H54 (cell line): ENCODE results near the gene OR2A7.
"Not testable (repeated sequence)": the region's sequence is repeated elsewhere in the genome, so short reads cannot be mapped to it uniquely, and the experiment has no call there.

ENCODE experiments used
- DNase-seq: peaks from one replicate; pipeline ENCODE4 v3.0.0; 2011; ENCODE audit warnings: low spot score, mixed read lengths; ENCODE audit not compliant: insufficient read length
- FAIRE-seq: peaks from 3 replicates; lab custom pipeline; 2011; peaks lifted over from hg19 to GRCh38; lab: Jason Lieb, UNC
- POLR2A ChIP-seq: IDR thresholded peaks from 2 replicates; pipeline ENCODE4 v1.6.1; 2011; ENCODE audit warnings: low read depth, mild to moderate bottlenecking, low read length

The OR2A7 gene

GRCh38 chr7:144259067-144259466 is 5.5 kb downstream of the OR2A7 start:
- not testable (repeated sequence) for FAIRE-seq

GRCh38 chr7:144256112-144256511 is 8.5 kb downstream of the OR2A7 start:
- FAIRE-seq (no peak), DNase-seq (no peak)
- no peak for TF ChIP-seq POLR2A

More at GRCh38 chr7:144259067-144259466, 5.5 kb downstream of the OR2A7 start:
- not testable (repeated sequence) for DNase-seq

- DNase-seq (no peak), FAIRE-seq (no peak)
- TF ChIP-seq POLR2A: no peak
Measured at GRCh38 chr7:144255471-144255897, 9.1 kb downstream of the OR2A7 start.

GRCh38 chr7:144252307-144252706 is 12.3 kb downstream of the OR2A7 start:
- not testable (repeated sequence) for DNase-seq, FAIRE-seq

DNA sequence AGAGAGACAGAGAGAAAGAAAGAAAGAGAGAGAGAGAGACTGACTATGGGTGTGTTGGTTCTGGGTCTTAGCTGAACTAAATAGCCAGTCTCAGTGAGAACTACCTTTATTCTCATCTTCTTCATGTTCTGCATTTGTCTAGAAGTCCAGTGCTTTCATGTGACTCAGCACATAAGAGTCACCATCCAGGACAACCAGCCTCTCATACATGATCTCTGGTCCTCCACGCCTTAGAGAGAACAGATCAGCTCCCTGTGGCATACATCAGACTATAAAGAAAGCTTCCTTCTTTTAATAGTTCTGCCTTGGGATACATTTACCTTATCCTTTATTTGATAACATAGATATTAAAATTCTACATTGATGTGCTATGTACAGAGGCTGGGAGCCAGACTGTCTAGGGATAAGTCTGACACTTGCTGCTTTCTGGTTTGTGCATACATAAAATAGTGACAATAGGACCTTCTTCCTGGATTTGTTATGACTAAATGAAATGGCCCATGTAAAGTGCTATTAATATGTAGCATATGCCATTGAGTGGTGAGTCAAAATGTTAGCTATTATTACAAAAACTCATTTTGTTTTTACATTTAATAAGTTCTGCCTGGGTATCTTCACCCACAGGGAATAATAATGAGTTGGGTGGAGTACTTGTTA is 16.8 kb downstream of the OR2A7 start:
- DNase-seq, FAIRE-seq: not testable (repeated sequence)

DNA sequence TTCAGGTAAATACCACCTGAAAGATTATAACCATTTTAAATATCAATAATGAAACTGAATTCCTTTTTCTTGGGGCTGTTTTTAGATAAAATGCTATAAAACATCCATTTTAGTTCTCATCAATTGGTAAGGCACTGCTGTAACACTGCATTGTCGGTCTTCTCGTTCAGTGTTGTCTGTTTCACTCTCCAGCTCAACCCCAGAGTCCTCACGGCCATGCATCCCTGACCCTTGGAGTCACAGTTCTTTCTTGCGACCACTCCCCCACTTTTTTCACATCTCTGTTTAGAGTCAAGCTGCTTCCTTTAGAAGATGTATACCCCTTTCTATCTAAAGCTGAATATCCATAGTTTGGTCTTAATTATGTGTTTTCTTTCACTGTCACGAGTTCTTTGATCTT is 17.6 kb downstream of the OR2A7 start:
- not testable (repeated sequence) for FAIRE-seq, DNase-seq

DNA sequence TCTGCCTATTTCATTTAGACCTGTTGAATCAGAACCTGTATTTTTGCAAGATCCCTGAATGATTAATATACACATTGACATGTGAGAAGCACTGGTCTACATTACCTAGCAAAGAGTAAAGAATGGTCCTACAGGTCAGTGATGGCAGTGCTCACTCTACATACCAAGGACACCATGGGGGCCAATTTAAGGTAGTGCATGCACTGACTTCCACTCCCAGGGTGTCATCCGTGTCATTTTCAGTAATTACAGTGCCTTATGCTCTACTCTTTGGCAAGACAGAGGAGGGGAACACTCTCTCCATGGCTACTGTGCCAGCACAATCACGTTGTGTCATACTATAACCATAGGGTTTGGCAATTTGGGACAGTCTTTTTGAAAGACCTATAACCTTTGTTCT is 19.2 kb downstream of the OR2A7 start:
- not testable (repeated sequence) for FAIRE-seq, DNase-seq

- FAIRE-seq, DNase-seq: not testable (repeated sequence)
Measured at GRCh38 chr7:144239365-144239764, 25.2 kb downstream of the OR2A7 start, which contains the start of gene OR2A42. Gene OR2A42, minus strand, starts transcription at chr7:144239605. Its CDS starts 6,762 bp downstream, at chr7:144232843.

GRCh38 chr7:144238530-144239082 is 26.0 kb downstream of the OR2A7 start:
- not testable (repeated sequence) for DNase-seq, FAIRE-seq

- FAIRE-seq, DNase-seq: not testable (repeated sequence)
Measured at GRCh38 chr7:144233039-144233438, 31.6 kb downstream of the OR2A7 start.

DNA sequence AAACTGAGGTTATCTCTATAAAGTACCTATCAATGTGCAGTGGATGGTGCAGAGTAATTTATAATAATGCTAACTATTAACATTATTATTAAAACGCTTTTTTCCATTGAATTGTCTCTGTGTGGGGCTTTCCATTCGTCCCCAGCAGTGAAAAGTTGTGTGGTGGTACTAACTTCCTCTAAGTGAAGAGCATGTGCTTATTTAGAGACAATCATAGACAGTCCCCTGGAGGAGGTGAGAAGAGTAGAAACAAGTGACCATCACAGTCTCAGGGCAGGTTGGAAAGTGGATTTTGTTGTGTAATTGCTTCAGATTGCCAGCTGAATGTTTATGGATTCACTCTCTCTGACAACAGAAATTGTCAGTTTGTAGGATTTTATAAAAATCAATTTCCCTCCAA is 33.6 kb downstream of the OR2A7 start:
- DNase-seq, FAIRE-seq: not testable (repeated sequence)

DNA sequence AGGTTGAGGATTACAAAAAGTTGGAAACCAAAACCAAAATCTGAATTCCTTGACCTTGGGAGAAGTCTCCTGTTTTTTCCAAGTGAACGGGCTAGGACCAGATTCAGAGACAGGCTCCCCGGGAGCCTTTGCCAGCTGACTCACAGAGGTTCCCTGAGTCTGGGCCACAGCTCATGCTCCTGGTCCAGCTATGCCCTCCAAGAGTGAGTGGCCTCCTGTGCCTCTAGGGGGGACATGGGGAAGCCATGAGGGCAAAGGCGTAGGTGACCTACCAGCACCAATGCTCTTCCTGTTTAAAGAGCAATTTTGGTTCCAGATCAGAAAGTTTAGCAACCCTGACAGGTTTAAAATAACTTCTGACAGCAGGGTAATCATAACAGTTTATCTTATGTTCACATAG is 35.8 kb downstream of the OR2A7 start:
- FAIRE-seq, DNase-seq: not testable (repeated sequence)

DNA sequence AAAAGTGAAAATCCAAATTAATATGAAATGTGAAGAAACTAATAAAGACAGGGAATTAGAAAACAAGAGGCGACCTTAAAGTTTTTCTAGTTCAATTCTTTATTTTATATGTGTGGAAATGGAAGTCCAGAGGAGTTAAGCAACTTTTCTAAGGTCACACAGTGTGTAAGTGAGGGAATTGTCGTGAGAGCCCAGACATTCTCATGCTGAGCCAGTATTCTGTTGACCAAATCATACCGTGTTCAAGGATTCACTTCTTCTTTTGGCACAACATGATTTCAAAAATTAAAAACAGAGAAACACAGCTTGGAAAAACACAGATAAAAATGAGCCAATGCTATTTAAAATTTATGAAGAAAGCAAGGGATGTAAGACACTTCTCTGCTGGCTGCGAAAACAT is 37.7 kb downstream of the OR2A7 start:
- FAIRE-seq: not testable (repeated sequence)

DNA sequence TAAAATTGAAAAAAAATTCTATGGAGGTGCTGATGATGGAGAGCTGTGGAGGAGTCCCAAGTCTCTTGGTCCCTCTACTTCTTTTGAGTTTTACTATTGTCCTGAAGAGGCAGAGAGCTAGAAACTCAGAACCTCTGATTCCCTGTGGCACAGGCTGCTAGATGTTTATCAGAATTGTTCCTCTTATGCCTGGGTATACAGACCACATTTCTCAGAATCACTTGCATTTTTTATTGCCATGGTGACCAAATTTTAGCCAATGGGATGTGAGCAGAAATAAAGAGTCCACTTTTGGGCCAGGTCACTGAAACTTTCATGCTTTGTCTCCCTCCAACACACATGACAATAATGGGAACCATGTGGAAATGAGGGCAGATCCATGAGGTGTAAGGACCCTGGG is 40.9 kb downstream of the OR2A7 start:
- FAIRE-seq, DNase-seq: not testable (repeated sequence)

More for the DNA sequence above, 37.7 kb downstream of the OR2A7 start:
- not testable (repeated sequence) for DNase-seq

GRCh38 chr7:144220531-144220930 is 44.1 kb downstream of the OR2A7 start:
- not testable (repeated sequence) for DNase-seq, FAIRE-seq

DNA sequence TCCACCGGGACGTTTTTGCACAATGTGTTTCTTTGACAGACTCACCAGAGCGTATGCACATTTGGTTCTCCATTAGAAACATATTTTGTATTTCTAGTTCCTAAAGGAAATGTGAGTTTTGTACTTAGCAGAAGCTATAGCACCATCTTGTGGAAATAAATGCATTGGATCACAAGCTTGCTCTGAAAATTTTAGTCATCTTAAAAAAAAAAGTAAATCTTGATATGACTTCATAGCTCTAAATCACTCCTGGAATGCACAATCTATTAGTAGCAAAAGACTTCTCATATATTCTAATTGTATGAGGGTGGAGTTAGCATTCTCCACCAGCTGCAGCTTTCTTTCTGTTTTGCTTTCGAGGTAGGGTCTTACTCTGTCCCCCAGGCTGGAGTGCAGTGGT is 45.4 kb downstream of the OR2A7 start:
- FAIRE-seq, DNase-seq: not testable (repeated sequence)

DNA sequence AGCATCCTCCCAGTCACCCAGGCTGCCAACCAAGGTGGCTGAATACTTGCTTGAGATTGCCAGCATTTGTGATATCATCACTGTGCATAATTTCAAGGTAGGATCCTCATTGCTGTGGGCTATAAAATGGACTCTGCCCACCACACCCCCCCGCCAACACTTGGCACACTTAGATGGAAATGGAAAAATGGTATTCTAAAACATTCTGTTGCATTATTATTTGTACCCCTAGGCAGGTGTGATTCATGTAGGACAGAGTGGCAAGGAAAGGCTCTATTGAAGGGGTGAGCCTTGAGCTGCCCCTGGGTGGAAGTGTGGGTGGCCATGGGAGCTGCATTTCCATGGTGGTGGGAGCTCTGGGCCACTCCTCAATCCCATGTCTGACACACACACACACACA is 46.0 kb downstream of the OR2A7 start:
- DNase-seq, FAIRE-seq: not testable (repeated sequence)

- DNase-seq, FAIRE-seq: not testable (repeated sequence)
Measured at GRCh38 chr7:144217200-144217599, 47.4 kb downstream of the OR2A7 start.
